ENCODE data around the gene EXOSC2.
A peak's percentile ranks its signal among the peaks of the same experiment; 100 is the strongest.

The EXOSC2 gene

DNA sequence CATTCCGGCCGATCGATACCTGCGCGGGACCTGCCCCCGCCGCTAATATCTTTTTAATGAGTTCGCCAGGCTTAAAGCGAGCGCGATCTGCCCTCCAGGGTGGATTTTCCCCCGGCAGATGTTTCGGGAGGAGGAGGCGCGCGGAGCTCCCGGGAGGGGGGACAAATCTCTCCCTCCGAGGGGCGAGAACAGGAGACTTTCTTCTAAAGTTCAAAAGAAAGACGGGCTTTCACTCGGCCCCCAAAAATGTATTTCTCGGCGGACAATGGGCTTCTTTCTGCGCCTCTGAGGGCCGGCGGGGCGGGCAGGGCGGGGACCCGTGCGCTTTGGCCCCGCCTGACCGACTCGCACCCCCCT is 33.3 kb upstream of the EXOSC2 start:
- Histone ChIP-seq H3K9me3 (replicated peaks; ENCODE audit: insufficient read depth, low read length) (no peaks in the 10 kb centered on the region), H3K9ac (ENCODE audit: low read length) (no peak overlapping the region), H3K9me2 (replicated peaks; ENCODE audit: insufficient read depth, low read length) (no peaks in the 10 kb centered on the region), H3K4me2 (ENCODE audit: low read depth, low read length) (no peak overlapping the region), H3K27me3 (replicated peaks; ENCODE audit: insufficient read depth, low read length) (peaks cover 93% of the 10 kb centered on the region), H3K4me3 (ENCODE audit: low read length) (no peak overlapping the region), H3F3A (ENCODE audit: insufficient read depth, low read length) (no peaks in the 10 kb centered on the region), H3K27ac (ENCODE audit: low read length) (no peak overlapping the region), H3K79me2 (ENCODE audit: low read length) (no peaks in the 10 kb centered on the region), H3K4me1 (ENCODE audit: low read length) (no peaks in the 10 kb centered on the region), H4K20me1 (ENCODE audit: insufficient read depth, low read length) (no peaks in the 10 kb centered on the region), H3K36me3 (replicated peaks; ENCODE audit: insufficient read depth, low read length) (no peaks in the 10 kb centered on the region), H2AFZ (ENCODE audit: low read length) (no peak overlapping the region)
- TF ChIP-seq, protein P1, sequence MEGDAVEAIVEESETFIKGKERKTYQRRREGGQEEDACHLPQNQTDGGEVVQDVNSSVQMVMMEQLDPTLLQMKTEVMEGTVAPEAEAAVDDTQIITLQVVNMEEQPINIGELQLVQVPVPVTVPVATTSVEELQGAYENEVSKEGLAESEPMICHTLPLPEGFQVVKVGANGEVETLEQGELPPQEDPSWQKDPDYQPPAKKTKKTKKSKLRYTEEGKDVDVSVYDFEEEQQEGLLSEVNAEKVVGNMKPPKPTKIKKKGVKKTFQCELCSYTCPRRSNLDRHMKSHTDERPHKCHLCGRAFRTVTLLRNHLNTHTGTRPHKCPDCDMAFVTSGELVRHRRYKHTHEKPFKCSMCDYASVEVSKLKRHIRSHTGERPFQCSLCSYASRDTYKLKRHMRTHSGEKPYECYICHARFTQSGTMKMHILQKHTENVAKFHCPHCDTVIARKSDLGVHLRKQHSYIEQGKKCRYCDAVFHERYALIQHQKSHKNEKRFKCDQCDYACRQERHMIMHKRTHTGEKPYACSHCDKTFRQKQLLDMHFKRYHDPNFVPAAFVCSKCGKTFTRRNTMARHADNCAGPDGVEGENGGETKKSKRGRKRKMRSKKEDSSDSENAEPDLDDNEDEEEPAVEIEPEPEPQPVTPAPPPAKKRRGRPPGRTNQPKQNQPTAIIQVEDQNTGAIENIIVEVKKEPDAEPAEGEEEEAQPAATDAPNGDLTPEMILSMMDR (IDR thresholded peaks at IDR 0.05; ENCODE audit: low read length): no peak
- TF ChIP-seq EZH2phosphoT487 (IDR thresholded peaks at IDR 0.05; ENCODE audit: low read length) (no peak), EZH2 (optimal IDR thresholded peaks at IDR 0.05; ENCODE audit: low read depth, low read length) (no peak)
- no peak for DNase-seq

DNA sequence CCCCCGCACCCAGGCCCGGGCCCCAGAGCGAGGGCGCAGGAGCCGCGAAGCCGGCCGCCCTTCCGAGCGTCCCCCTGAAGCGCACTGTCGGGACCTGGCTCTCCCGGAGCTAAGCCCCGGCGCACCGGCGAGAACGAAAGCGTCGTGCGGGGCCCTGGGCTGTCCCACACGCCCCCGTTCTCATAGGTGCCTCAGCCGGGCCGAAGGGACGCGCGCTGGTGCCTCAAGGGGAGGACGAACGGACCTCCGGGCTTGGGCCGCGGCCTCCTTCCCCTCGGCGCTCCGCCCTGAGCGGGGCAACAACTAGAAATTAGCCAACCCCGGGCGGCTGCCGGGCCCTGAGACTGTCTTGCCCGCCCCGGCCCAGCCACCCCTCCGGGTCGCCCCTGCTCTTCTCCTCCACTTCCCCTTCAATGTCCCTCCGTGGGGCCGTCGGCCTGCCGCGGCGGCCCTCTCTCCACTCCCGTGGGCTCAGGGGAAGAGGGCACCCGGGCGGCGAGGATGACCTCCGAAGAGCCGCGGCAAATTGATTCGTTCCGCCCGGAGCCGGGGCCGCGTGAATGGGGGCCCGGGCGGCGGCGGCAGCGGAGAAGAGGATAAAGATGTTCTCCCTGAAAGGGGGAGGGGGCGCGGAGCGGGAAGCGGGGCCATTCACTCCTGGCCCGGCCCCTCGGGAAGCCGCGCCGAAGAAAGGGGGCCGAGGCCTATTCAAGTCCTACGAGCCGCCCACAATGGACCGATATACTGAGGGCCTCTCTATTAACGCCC is 32.7 kb upstream of the EXOSC2 start:
- no peaks in the 10 kb centered on the region for H4K20me1 ChIP-seq (ENCODE audit: insufficient read depth, low read length)
- H3K9me3 ChIP-seq (replicated peaks; ENCODE audit: insufficient read depth, low read length): no peaks in the 10 kb centered on the region
- no peak overlapping the region for H2AFZ ChIP-seq (ENCODE audit: low read length)
- no peaks in the 10 kb centered on the region for H3K36me3 ChIP-seq (replicated peaks; ENCODE audit: insufficient read depth, low read length)
- H3K4me1 ChIP-seq (ENCODE audit: low read length): no peaks in the 10 kb centered on the region
- no peak overlapping the region for H3K9ac ChIP-seq (ENCODE audit: low read length)
- H3K9me2 ChIP-seq (replicated peaks; ENCODE audit: insufficient read depth, low read length): no peaks in the 10 kb centered on the region
- no peaks in the 10 kb centered on the region for H3F3A ChIP-seq (ENCODE audit: insufficient read depth, low read length)
- H3K4me3 ChIP-seq (ENCODE audit: low read length): no peak overlapping the region
- H3K79me2 ChIP-seq (ENCODE audit: low read length): no peaks in the 10 kb centered on the region
- H3K4me2 ChIP-seq (ENCODE audit: low read depth, low read length): no peak overlapping the region
- 0 out of 2 replicates have a peak, but pooled peaks have one; percentile 30 for TF ChIP-seq EZH2phosphoT487 (IDR thresholded peaks at IDR 0.05; ENCODE audit: low read length)
- TF ChIP-seq EZH2 (optimal IDR thresholded peaks at IDR 0.05; ENCODE audit: low read depth, low read length): no peak
- peaks cover 93% of the 10 kb centered on the region for H3K27me3 ChIP-seq (replicated peaks; ENCODE audit: insufficient read depth, low read length)
- no peak for DNase-seq
- no peak overlapping the region for H3K27ac ChIP-seq (ENCODE audit: low read length)

DNA sequence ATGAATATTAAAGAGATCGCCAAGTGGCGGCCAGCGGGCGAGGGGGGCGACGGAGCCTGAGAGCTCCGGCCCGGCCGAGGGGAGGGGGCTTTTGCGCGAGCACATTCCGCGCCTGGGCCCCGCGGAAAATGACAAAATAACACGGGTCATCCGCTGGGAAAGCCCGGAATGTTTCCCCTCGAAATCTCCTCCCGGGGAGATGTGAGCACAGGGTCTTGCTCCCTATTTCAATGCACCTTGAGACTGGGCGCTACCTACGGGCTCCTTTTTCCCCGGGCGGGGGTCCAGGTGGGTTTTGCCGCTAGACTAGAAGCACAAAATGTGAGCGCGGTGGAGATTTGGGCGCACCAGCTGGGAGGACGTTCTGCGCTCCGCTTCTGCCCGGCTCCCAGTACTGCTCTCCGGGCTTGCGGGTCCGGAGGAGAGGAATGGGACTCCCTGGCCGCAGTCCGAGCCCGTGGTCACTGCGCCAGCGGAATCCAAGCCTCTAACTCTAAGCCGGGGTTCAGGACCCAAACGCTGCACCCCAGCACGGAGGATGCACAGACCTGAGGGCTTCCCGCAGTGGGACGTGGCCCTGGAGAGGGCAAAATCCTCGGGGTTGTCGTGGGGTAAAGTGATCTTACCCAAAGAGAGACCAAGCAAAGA is 32.0 kb upstream of the EXOSC2 start:
- H3K9ac ChIP-seq (ENCODE audit: low read length): no peak overlapping the region
- H4K20me1 ChIP-seq (ENCODE audit: insufficient read depth, low read length): no peaks in the 10 kb centered on the region
- H3K4me1 ChIP-seq (ENCODE audit: low read length): no peaks in the 10 kb centered on the region
- no peaks in the 10 kb centered on the region for H3K79me2 ChIP-seq (ENCODE audit: low read length)
- peaks cover 93% of the 10 kb centered on the region for H3K27me3 ChIP-seq (replicated peaks; ENCODE audit: insufficient read depth, low read length)
- TF ChIP-seq, protein P1 (IDR thresholded peaks at IDR 0.05; ENCODE audit: low read length): no peak
- no peak for TF ChIP-seq EZH2 (optimal IDR thresholded peaks at IDR 0.05; ENCODE audit: low read depth, low read length)
- no peak for TF ChIP-seq EZH2phosphoT487 (IDR thresholded peaks at IDR 0.05; ENCODE audit: low read length)
- H3K4me2 ChIP-seq (ENCODE audit: low read depth, low read length): no peak overlapping the region
- H3F3A ChIP-seq (ENCODE audit: insufficient read depth, low read length): no peaks in the 10 kb centered on the region
- DNase-seq: no peak
- H3K9me3 ChIP-seq (replicated peaks; ENCODE audit: insufficient read depth, low read length): no peaks in the 10 kb centered on the region
- no peak overlapping the region for H2AFZ ChIP-seq (ENCODE audit: low read length)
- H3K4me3 ChIP-seq (ENCODE audit: low read length): no peak overlapping the region
- H3K36me3 ChIP-seq (replicated peaks; ENCODE audit: insufficient read depth, low read length): no peaks in the 10 kb centered on the region
- no peak overlapping the region for H3K27ac ChIP-seq (ENCODE audit: low read length)
- H3K9me2 ChIP-seq (replicated peaks; ENCODE audit: insufficient read depth, low read length): no peaks in the 10 kb centered on the region

Data from MM.1S (cell line).